ENCODE results near the gene SIPA1L3. TPM values are rescaled to one million over a fixed set of nuclear protein-coding genes. Genes with fewer than 3 reads are reported as not detected.

The SIPA1L3 gene
- total RNA-seq, 4 donors from 2014 or later = 11.1 to 25.3 (median 14.5) TPM

DNA sequence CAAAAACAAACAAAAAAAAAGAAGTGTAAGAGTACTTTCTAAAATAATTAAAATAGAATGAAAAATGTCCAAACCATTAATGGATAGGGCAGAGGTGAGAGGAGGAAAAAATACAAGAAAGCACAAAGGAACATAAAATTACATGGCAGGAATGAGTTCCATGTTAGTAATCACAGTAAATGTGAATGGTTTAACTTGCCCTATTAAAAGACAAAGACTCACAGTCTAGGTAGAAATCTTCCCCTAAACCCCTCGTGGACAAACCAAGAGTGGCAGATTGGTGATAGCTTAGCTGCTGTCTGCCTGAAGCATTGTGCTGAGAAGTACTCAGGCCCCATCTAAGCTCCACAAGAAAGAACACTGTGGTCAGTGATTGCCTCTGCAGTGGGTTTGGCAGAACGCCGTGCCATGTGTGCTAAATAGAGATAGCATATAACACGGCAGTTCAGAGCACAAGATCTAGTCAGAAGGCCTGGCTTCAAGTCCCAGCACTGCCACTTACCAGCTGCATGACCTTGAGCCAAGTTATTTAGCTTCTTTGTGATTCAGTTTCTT lies 213.5 kb downstream of the SIPA1L3 start:
- Histone ChIP-seq H3K4me3 (no peak overlapping the region), H3K9me3 (no peaks in the 10 kb centered on the region), H3K27ac (no peak overlapping the region), H3K36me3 (peaks cover 0 to 70% (median 10%) of the 10 kb centered on the region in 3 donors), H3K27me3 (no peaks in the 10 kb centered on the region), H3K4me1 (no peaks in the 10 kb centered on the region)
- TF ChIP-seq POLR2A (IDR thresholded peaks at IDR 0.05) = no peak
- TF ChIP-seq, protein P1, sequence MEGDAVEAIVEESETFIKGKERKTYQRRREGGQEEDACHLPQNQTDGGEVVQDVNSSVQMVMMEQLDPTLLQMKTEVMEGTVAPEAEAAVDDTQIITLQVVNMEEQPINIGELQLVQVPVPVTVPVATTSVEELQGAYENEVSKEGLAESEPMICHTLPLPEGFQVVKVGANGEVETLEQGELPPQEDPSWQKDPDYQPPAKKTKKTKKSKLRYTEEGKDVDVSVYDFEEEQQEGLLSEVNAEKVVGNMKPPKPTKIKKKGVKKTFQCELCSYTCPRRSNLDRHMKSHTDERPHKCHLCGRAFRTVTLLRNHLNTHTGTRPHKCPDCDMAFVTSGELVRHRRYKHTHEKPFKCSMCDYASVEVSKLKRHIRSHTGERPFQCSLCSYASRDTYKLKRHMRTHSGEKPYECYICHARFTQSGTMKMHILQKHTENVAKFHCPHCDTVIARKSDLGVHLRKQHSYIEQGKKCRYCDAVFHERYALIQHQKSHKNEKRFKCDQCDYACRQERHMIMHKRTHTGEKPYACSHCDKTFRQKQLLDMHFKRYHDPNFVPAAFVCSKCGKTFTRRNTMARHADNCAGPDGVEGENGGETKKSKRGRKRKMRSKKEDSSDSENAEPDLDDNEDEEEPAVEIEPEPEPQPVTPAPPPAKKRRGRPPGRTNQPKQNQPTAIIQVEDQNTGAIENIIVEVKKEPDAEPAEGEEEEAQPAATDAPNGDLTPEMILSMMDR (IDR thresholded peaks at IDR 0.05) = no peak
- no peak for DNase-seq
- intact Hi-C loops (cut with DNase I) = no loop called here
- 87 to 93% methylated on average over 4 of the region's 4 CpGs for WGBS, 2 donors

DNA sequence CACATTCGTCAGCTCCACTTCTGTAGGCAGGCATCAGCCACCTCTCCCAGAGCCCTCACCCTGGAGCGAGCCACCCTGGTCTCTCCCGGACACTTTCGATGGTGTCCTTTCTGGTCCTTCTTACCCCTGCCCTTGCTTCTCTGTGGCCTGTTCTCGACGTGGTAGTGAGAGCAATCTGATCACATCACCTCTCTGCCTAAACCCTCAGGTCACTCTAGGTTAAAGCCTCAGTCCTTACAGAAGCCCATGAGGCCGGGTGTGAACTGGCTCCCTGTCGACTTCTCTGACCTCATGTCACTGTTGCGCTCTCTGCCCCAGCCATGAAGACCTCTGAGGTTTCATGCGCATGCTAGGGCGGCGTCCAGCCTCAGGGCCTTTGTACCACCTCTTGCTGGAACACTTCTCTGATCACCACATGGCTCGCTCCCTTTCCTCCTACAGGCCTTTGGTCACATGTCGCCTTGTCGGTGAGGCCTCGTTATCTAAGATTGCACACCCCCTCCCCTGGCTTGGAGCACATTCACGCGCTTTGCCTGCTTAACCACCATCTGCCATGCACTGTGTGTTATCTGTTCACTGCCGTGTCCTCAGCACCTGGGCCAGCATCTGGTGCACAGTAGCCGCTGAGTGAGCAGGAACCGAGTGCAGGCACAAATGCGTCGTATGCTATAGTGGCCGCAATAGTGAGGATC lies 215.5 kb downstream of the SIPA1L3 start:
- intact Hi-C loops (cut with DNase I) = no loop called here

DNA sequence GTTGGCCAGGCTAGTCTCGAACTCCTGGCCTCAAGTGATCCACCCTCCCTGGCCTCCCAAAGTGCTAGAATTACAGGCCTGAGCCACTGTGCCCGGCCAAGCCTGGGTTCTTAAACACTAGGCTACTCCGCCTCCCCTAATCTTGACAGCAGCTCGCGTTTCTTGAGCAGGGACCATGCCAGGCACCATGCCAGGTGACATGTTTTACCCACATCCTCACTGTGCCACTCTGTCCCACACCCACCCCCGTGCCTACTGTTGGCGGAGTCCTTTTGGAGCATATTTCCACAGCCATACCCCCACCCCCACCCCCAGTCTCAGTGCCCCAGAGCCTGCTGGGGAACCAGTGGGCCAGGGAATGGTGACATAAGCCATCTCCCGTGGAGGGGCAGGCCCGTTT lies 218.2 kb downstream of the SIPA1L3 start:
- no peaks in the 10 kb centered on the region for H3K9me3 ChIP-seq
- intact Hi-C loops (cut with DNase I) = no loop called here
- 92 to 96% methylated on average over 4 to 5 of the region's 9 CpGs for WGBS, 2 donors
- no peaks in the 10 kb centered on the region for H3K4me1 ChIP-seq
- H3K36me3 ChIP-seq = peaks cover 0 to 52% (median 10%) of the 10 kb centered on the region in 3 donors
- TF ChIP-seq, protein P1 (IDR thresholded peaks at IDR 0.05) = no peak
- no peak overlapping the region for H3K4me3 ChIP-seq
- no peak overlapping the region for H3K27ac ChIP-seq
- no peak for DNase-seq
- H3K27me3 ChIP-seq = no peaks in the 10 kb centered on the region

More for the DNA sequence above, 215.5 kb downstream of the SIPA1L3 start:
- DNase-seq = no peak
- TF ChIP-seq POLR2A (IDR thresholded peaks at IDR 0.05) = no peak
- TF ChIP-seq, protein P1 (IDR thresholded peaks at IDR 0.05) = no peak
- Histone ChIP-seq H3K27me3 (no peaks in the 10 kb centered on the region), H3K4me3 (no peak overlapping the region), H3K9me3 (no peaks in the 10 kb centered on the region), H3K4me1 (no peaks in the 10 kb centered on the region), H3K36me3 (peaks cover 0 to 70% (median 10%) of the 10 kb centered on the region in 3 donors), H3K27ac (no peak overlapping the region)
- WGBS, 2 donors = 93 to 96% methylated on average over 20 to 24 of the region's 24 CpGs

DNA sequence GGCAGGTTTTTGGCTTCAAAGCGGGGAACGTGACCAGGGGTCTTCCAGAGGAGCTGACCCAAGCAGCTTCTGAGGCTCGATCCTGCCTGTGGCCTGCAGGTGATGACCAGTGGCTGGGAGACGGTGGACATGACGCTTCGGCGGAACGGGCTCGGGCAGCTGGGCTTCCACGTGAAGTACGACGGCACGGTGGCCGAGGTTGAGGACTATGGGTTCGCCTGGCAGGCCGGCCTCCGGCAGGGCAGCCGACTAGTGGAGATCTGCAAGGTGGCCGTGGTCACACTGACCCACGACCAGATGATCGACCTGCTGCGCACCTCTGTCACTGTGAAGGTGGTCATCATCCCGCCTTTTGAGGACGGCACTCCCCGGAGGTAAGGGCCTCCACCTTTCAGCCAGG lies 223.4 kb downstream of the SIPA1L3 start:
- DNase-seq = no peak
- Histone ChIP-seq H3K36me3 (peaks cover 0 to 37% (median 0%) of the 10 kb centered on the region in 3 donors), H3K27me3 (no peaks in the 10 kb centered on the region), H3K4me1 (peaks cover 0 to 9% (median 0%) of the 10 kb centered on the region in 3 donors), H3K4me3 (no peak overlapping the region), H3K9me3 (no peaks in the 10 kb centered on the region), H3K27ac (no peak overlapping the region)
- 91 to 94% methylated on average over 13 to 15 of the region's 25 CpGs for WGBS, 2 donors
- intact Hi-C loops (cut with DNase I) = no loop called here
- TF ChIP-seq, protein P1 (IDR thresholded peaks at IDR 0.05) = no peak
- TF ChIP-seq POLR2A (IDR thresholded peaks at IDR 0.05) = no peak

DNA sequence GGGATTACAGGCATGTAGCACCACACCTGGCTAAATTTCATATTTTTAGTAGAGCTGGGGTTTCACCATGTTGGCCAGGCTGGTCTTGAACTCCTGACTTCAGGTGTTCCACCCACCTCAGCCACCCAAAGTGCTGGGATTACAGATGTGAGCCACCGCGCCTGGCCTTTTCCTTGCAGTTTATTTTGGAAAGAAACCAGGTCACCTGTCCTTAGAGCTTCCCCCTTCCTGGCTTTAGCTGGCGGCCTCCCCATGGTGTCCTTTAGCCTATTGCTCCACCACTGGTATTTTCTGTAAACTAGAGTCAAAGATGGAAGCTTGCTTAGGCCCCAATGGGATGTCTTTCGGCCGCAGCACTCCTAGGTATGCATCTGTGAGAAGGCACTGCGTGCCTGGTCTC lies 225.8 kb downstream of the SIPA1L3 start:
- H3K27ac ChIP-seq = no peak overlapping the region
- no peak overlapping the region for H3K4me3 ChIP-seq
- intact Hi-C loops (cut with DNase I) = no loop called here
- WGBS, 2 donors = 93 to 95% methylated on average over 3 to 6 of the region's 6 CpGs
- peaks cover 0 to 24% (median 0%) of the 10 kb centered on the region in 3 donors for H3K36me3 ChIP-seq
- peaks cover 0 to 14% (median 0%) of the 10 kb centered on the region in 3 donors for H3K4me1 ChIP-seq
- no peaks in the 10 kb centered on the region for H3K27me3 ChIP-seq
- TF ChIP-seq, protein P1 (IDR thresholded peaks at IDR 0.05) = no peak
- TF ChIP-seq POLR2A (IDR thresholded peaks at IDR 0.05) = no peak
- H3K9me3 ChIP-seq = no peaks in the 10 kb centered on the region
- no peak for DNase-seq
